HCT116 (cell line): ENCODE measurements around the gene NAA80. TPM values are rescaled to one million over a fixed set of nuclear protein-coding genes. Genes with fewer than 3 reads are reported as not detected.
A peak's percentile ranks its signal among the peaks of the same experiment; 100 is the strongest.

Experiments
- ATAC-seq: fragments of 200-7000 bp; cut with Tn5 transposase; 2 replicates; pipeline ENCODE4 v1.9.1; 2020; ENCODE audit warnings: mild to moderate bottlenecking, moderate library complexity
- BruUV-seq: library from RNA; stranded (reverse); fragments of 400-500 nt; replicated peaks from 2 replicates; lab custom pipeline; 2021; lab: Mats Ljungman, UMichigan
- CTCF ChIA-PET: fragments of 300-600 bp; sonication (Branson Sonifier 250); formaldehyde crosslinking; loops from one replicate; lab custom pipeline; 2021; ENCODE audit warnings: antibody characterized with exemption; lab: Charles Lee
- POLR2A ChIA-PET: fragments of 300-600, 350-600 bp; sonication (Branson Sonifier 250); formaldehyde crosslinking; loops from one replicate; lab custom pipeline; 2021; ENCODE audit warnings: antibody characterized with exemption; lab: Charles Lee
- RAD21 ChIA-PET, 2 experiments: fragments of 300-600 bp; sonication (Branson Sonifier 250); formaldehyde crosslinking; loops; one replicate each; lab custom pipeline; 2023; ENCODE audit warnings: low total read pairs in 2 of 2; ENCODE audit not compliant: uncharacterized antibody in 2 of 2, unreplicated experiment in 2 of 2, low non-redundant PET in 1 of 2; lab: Charles Lee
- DNase-seq: peaks from one replicate; pipeline ENCODE4 v3.0.0-alpha.2; 2010; ENCODE audit warnings: low read depth, low spot score
- H2AFZ ChIP-seq: fragments of 200-600 bp; shearing (Covaris generic), sonication (generic); 2 replicates; pipeline ENCODE4 v1.6.1; 2017; ENCODE audit warnings: low read depth, mixed run types, mixed read lengths, antibody characterized with exemption, low read length; ENCODE audit not compliant: poor library complexity, severe bottlenecking
- H3K27ac ChIP-seq: 2 replicates; pipeline ENCODE4 v1.5.1; 2012; ENCODE audit warnings: low read depth, low read length
- H3K27me3 ChIP-seq: fragments of 200-600 bp; sonication (generic); 2 replicates; pipeline ENCODE4 v1.6.1; 2016; ENCODE audit warnings: mixed run types, low read length, mixed read lengths; ENCODE audit not compliant: insufficient read depth
- H3K36me3 ChIP-seq, 2 experiments: fragments of 200-500 bp in 1 of 2; fragments of 200-600 bp in 1 of 2; sonication (Bioruptor generic) in 1 of 2; sonication (generic) in 1 of 2; 2 replicates each; pipeline versions ENCODE4 v1.5.1 to v1.6.1; 2014 to 2016; ENCODE audit warnings: low read length in 2 of 2, inconsistent platforms in 1 of 2, mixed read lengths in 1 of 2, mixed run types in 1 of 2; ENCODE audit not compliant: insufficient read depth in 2 of 2, control insufficient read depth in 1 of 2
- H3K4me1 ChIP-seq, 2 experiments: fragments of 200-600 bp in 1 of 2; sonication (generic) in 1 of 2; 2 replicates each; pipeline versions ENCODE4 v1.5.1 to v1.6.1; 2012 to 2017; ENCODE audit warnings: low read length in 2 of 2, inconsistent platforms in 1 of 2, mild to moderate bottlenecking in 1 of 2, mixed read lengths in 1 of 2, mixed run types in 1 of 2, moderate library complexity in 1 of 2; ENCODE audit not compliant: insufficient read depth in 2 of 2, control insufficient read depth in 1 of 2
- H3K4me2 ChIP-seq: fragments of 200-600 bp; sonication (generic); 2 replicates; pipeline ENCODE4 v1.6.1; 2017; ENCODE audit warnings: mixed run types, low read length, mixed read lengths
- H3K4me3 ChIP-seq, 2 experiments: fragments of 200-600 bp in 1 of 2; sonication (generic) in 1 of 2; replicated peaks in 1 of 2; 2 replicates each; pipeline ENCODE4 v1.5.1; 2011 to 2016; ENCODE audit warnings: low read length in 2 of 2, control low read depth in 1 of 2, low read depth in 1 of 2, mild to moderate bottlenecking in 1 of 2, mixed read lengths in 1 of 2, mixed run types in 1 of 2
- H3K79me2 ChIP-seq: fragments of 200-600 bp; sonication (generic); 2 replicates; pipeline ENCODE4 v1.6.1; 2017; ENCODE audit warnings: mild to moderate bottlenecking, mixed run types, low read length, moderate library complexity, mixed read lengths; ENCODE audit not compliant: insufficient read depth
- H3K9ac ChIP-seq: fragments of 200-600 bp; sonication (generic); 2 replicates; pipeline ENCODE4 v1.6.1; 2016; ENCODE audit warnings: low read length, mixed read lengths
- H3K9me2 ChIP-seq: fragments of 200-600 bp; sonication (generic), shearing (Covaris generic); 2 replicates; pipeline ENCODE4 v1.6.1; 2017; ENCODE audit warnings: mixed run types, mild to moderate bottlenecking, moderate library complexity; ENCODE audit not compliant: insufficient read depth
- H3K9me3 ChIP-seq, 2 experiments: fragments of 200-500 bp in 1 of 2; fragments of 200-600 bp in 1 of 2; sonication (Bioruptor generic) in 1 of 2; sonication (generic) in 1 of 2; 2 replicates each; pipeline ENCODE4 v1.6.1; 2014 to 2017; ENCODE audit warnings: low read length in 2 of 2, mixed read lengths in 2 of 2, inconsistent platforms in 1 of 2, low read depth in 1 of 2, mild to moderate bottlenecking in 1 of 2, mixed run types in 1 of 2, moderate library complexity in 1 of 2; ENCODE audit not compliant: control insufficient read depth in 1 of 2, insufficient read depth in 1 of 2
- H4K20me1 ChIP-seq: fragments of 200-600 bp; sonication (generic), shearing (Covaris generic); 2 replicates; pipeline ENCODE4 v1.6.1; 2017; ENCODE audit warnings: mixed run types, mild to moderate bottlenecking, moderate library complexity; ENCODE audit not compliant: insufficient read depth
- CTCF ChIP-seq, 3 experiments: fragments of 200-600 bp in 1 of 3; sonication (generic) in 1 of 3; IDR thresholded peaks in 2 of 3; conservative IDR thresholded peaks in 1 of 3; 2 replicates each; pipeline ENCODE4 v1.5.1; 2012 to 2017; ENCODE audit warnings: low read depth in 2 of 3, low read length in 2 of 3, antibody characterized with exemption in 1 of 3, borderline replicate concordance in 1 of 3, control low read depth in 1 of 3, mild to moderate bottlenecking in 1 of 3, mixed read lengths in 1 of 3, mixed run types in 1 of 3, moderate library complexity in 1 of 3; ENCODE audit not compliant: insufficient read depth in 1 of 3
- EGR1 ChIP-seq: IDR thresholded peaks from 2 replicates; pipeline ENCODE4 v1.6.1; 2012; ENCODE audit warnings: low read depth
- EZH2 ChIP-seq: fragments of 200-600 bp; sonication (generic); IDR thresholded peaks from 2 replicates; pipeline ENCODE4 v1.6.1; 2017; ENCODE audit warnings: antibody characterized with exemption, mixed run types
- EZH2phosphoT487 ChIP-seq: fragments of 200-600 bp; IDR thresholded peaks from 2 replicates; pipeline ENCODE4 v1.6.1; 2018; ENCODE audit warnings: antibody characterized with exemption, borderline replicate concordance
- FOSL1 ChIP-seq: IDR thresholded peaks from 2 replicates; pipeline ENCODE4 v1.6.1; 2012; ENCODE audit warnings: low read depth
- MAX ChIP-seq: IDR thresholded peaks from 2 replicates; pipeline ENCODE4 v1.6.1; 2012
- REST ChIP-seq: IDR thresholded peaks from 2 replicates; pipeline ENCODE4 v1.6.1; 2012; ENCODE audit warnings: low read depth
- SIN3A ChIP-seq: IDR thresholded peaks from 2 replicates; pipeline ENCODE4 v1.6.1; 2012; ENCODE audit warnings: low read depth
- TCF7L2 ChIP-seq: IDR thresholded peaks from 2 replicates; pipeline ENCODE4 v1.7.0; 2011; ENCODE audit warnings: borderline replicate concordance, inconsistent platforms; ENCODE audit not compliant: insufficient read depth, insufficient read length; ENCODE audit errors: extremely low read depth
- YY1 ChIP-seq: IDR thresholded peaks from 2 replicates; pipeline ENCODE4 v1.6.1; 2011; ENCODE audit warnings: low read length, low read depth, moderate library complexity, mild to moderate bottlenecking; ENCODE audit not compliant: insufficient replicate concordance; ENCODE audit errors: extremely low read depth
- ZNF274 ChIP-seq: fragments of 200-500 bp; sonication (Bioruptor generic); IDR thresholded peaks from 2 replicates; pipeline ENCODE4 v1.6.1; 2014; ENCODE audit warnings: mild to moderate bottlenecking, low read depth, low read length, inconsistent platforms
- intact Hi-C: fragments of 100-400 bp; cut with micrococcal nuclease; formaldehyde crosslinking; loops from 2 replicates; pipeline ENCODE4 v1.10.0; 2022
- total RNA-seq: library from RNA; stranded (reverse); gene quantifications from one replicate; pipeline ENCODE4 v1.2.1, GENCODE V29; 2021; ENCODE audit not compliant: unreplicated experiment
- TF ChIP-seq, protein P1 (sequence below): IDR thresholded peaks from 2 replicates; pipeline ENCODE4 v1.6.1; 2012

NAA80 gene
- total RNA-seq, 1 experiment from 2014 or later, result 21.3 TPM

- Histone ChIP-seq H3K9me2 (no peaks in the 10 kb centered on the region), H3K4me2 (peak overlapping the region; percentile 95), H3K9ac (peak overlapping the region; percentile 98), H3K4me3 (peak overlapping the region; percentile 62 to 89), H3K27me3 (no peaks in the 10 kb centered on the region), H4K20me1 (no peaks in the 10 kb centered on the region; the same call in 1 of the 2 replicates), H3K36me3 (peaks cover 0 to 5% of the 10 kb centered on the region in 2 experiments; a peak in 1 of 4 replicates), H3K79me2 (peaks cover 47% of the 10 kb centered on the region), H3K9me3 (no peaks in the 10 kb centered on the region), H2AFZ (no peak overlapping the region), H3K4me1 (peaks cover 29 to 60% of the 10 kb centered on the region in 2 experiments), H3K27ac (peak overlapping the region; percentile 82)
- ATAC-seq (no peak), DNase-seq (no peak)
- POLR2A ChIA-PET, result no interaction called here
- TF ChIP-seq, protein P1, sequence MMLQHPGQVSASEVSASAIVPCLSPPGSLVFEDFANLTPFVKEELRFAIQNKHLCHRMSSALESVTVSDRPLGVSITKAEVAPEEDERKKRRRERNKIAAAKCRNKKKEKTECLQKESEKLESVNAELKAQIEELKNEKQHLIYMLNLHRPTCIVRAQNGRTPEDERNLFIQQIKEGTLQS, result no peak
- TF ChIP-seq FOSL1 (no peak), YY1 (no peak), ZNF274 (no peak), EZH2 (no peak), CTCF (IDR thresholded peaks at IDR 0.05 in 2 of 3, conservative IDR thresholded peaks at IDR 0.05 in 1 of 3; ENCODE audit: borderline replicate concordance in 1 of 3, insufficient read depth in 1 of 3, low read depth in 2 of 3, low read length in 2 of 3) (no peak), MAX (no peak), EGR1 (no peak), TCF7L2 (no peak), REST (no peak), EZH2phosphoT487 (no peak), SIN3A (no peak)
- intact Hi-C loops, result no loop called here
- no TSS peak for BruUV-seq
- CTCF ChIA-PET, result no interaction called here
- RAD21 ChIA-PET, result interaction anchor here in 1 of 2 experiments (0.5 kb wide), 1 partner anchor 113 kb away, joined by 4 read pairs; no protein-coding TSS in a partner anchor
Measured at GRCh38 chr3:50339485-50340146, 40.4 kb upstream of the NAA80 start.
